Measurements from ENCODE around the gene PSMD14.

Gene PSMD14

DNA sequence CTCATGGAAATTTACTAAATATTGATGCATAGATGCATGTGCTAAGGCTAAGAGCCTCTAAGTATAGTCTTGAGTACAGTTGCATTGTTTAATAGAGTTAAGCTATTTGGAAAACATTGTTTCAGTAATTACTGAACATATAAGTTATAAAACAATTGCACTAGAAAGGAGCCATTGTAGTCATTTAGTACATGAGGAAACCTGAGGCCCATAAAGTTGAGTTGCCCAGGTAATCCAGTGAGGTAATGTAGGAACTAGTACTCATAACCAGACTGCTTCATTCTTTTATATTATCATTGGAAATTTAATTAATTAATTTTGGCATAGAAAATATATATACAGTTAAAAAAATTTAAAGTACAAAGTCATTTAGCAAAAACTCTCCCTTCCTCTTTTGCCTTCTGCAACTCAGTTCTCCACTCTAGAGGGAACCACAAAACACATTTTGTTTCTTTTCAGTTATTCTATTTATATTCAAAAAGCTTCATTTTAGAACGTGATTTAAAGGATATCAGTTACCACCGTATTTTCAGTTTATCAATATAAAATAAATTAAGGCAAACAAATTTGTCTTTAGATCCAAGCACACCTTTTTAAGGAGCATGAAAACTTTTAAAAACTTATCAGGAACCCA lies 80.0 kb downstream of the PSMD14 start:
- DNase-seq, result no peak

DNA sequence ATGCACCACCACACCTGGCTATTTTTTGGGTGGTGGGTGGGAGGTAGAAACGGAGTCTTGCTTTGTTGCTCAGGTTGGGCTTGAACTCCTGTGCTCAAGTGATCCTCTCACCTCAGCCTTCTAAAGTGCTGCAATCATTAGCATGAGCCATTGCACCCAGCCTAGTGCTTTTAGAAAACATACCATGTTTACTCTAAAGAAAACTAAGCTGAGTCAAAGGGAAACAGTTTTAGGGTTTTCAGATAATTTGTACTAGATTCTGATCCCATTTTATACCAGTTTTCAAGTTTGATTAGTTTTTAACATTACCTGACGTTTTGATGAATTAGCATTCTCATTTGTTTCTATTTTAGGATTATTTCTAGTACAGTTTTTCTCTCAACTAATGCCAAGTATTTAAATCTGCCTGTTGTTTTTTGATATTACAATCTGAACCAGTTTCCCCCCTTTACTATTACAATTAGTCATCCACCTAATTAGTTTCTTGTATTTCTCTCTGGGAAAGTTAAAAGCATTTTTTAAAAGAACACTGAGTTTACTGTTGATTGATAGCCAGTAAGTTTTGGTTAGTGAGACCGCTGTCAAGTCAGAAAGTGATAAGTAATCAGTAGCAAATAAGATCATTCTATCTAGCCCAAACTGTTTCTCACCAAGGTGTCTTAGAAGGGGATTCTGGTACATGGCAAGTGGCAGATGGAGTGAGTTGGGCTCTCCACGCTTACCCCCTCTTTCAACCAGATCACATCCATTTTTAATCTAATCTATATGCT lies 83.7 kb downstream of the PSMD14 start:
- no peak for DNase-seq

DNA sequence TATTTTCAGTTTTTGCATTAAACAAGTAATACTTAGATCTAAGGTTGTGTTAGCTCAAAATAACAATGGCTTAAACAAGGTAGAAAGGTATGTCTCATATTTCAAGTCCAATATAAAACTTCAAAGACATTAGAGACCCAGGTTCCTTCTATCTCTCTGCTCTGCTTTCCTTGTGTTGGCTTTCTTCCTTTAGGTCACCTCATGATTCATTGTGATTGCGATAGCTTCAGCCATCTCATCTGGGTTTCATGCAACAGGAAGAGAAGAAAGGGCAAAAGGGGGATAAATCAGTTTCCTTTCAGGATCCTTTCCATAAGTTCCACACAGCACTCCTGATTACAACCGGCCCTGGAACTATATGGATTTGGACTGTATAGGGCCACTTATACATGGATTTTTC lies 91.9 kb downstream of the PSMD14 start:
- DNase-seq, result no peak

DNA sequence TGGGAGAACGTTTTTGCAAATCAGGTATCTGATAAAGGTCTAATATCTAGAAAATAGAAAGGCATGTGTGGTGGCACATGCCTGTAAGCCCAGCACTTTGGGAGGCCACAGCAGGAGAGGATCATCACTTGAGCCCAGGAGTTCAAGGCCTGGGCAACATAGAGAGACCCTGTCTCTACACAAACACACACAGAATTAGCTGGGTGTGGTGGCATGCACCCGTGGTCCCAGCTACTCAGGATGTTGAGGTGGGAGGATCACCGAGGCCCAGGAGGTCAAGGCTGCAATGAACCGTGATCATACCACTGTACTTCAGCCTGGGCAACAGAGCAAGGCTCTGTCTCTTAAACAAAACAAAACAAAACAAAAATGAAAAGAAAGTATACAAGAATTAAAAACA lies 94.1 kb downstream of the PSMD14 start:
- no peak for DNase-seq

DNA sequence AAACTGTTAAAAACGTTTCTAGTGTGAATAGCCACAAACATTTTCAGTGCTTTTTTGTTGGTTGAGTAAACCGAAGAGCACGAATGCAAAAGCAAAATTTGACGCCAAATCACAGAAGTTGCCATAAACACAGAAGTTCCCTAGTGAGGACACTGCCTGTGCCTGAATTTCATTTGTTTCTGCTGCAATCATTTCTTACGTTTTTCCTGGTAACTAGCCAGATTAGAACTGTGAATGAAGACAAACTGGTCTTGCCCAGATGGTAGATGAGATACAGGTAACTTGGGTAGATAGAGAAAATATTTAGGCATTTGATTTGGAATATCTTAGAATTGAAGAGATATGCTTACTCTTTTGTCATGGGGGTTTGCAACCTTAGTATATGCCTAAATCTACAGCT lies 98.1 kb downstream of the PSMD14 start:
- no peak for DNase-seq

DNA sequence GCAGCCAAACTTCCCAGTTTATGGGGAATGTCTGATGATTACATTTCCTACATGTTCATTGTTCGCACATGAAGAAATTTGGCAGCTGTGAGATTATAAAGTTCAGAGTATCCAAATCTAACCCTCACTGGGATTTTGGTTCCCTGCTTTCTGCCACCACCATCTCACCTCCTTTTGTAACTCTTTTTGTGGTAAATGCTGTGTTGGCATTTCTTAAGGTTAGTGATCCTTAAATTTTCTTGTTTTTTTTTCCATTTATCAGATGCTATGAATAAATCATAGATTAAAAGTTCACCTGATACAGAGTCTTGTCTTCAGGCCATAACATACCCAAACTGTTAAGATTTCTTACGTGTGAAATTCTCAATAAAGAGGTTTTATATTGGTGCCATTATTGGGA lies 99.4 kb downstream of the PSMD14 start:
- no peak for DNase-seq

- no peak for DNase-seq
Measured at GRCh38 chr2:161409308-161409907, 101.2 kb downstream of the PSMD14 start.

GRCh38 chr2:161412346-161412745 lies 104.1 kb downstream of the PSMD14 start:
- no peak for DNase-seq

GRCh38 chr2:161414042-161415033 lies 106.1 kb downstream of the PSMD14 start:
- no peak for DNase-seq

DNA sequence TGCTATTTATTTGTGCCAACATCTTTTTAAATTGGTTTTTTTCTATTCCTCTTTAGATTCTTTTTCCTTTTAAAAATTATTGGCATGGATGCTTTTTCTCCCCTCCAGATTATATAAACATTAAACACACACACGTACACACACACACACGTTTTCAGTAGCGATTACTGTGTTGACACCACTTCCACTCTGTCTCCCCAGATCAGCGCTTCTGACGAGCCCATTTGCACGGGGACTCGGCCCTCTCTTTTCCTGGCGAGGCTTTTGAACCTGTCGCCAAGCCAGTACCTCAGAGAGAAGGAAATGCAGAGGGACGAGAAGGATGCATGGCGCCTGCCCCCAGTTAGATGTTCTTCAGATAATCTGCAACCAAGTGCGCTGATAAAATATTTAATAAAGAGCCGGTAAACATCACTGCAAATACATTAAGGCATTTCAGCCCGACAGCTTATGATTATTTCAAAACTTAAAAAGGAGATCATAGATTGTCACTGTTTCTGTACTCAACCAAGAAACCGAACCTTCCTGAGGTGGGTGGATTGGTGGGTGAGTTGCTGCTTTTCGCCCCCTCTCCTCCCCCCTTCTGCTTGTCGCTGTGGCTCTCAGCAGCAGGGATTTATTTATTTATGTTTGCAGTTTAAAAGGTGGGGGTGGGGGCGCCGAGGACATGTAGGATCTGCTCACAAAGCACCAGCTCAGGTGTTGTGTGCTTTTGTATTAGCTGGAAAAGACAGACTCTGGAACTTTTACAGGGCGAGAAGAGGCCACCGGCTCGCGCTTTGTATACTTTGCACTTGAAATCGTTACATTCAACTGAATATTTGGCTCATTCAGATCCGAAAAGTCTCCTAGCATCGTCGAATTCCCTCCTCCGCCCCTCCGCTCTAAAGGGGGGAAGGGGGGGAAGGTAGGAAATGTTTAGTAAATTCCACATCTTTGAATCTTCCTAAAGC lies 107.1 kb downstream of the PSMD14 start:
- no peak for DNase-seq

GRCh38 chr2:161415987-161416707 lies 107.9 kb downstream of the PSMD14 start, which contains the start of gene TBR1:
TBR1 (plus strand) TSS chr2:161416297; CDS start chr2:161416411, 114 bp downstream.
- no peak for DNase-seq

DNA sequence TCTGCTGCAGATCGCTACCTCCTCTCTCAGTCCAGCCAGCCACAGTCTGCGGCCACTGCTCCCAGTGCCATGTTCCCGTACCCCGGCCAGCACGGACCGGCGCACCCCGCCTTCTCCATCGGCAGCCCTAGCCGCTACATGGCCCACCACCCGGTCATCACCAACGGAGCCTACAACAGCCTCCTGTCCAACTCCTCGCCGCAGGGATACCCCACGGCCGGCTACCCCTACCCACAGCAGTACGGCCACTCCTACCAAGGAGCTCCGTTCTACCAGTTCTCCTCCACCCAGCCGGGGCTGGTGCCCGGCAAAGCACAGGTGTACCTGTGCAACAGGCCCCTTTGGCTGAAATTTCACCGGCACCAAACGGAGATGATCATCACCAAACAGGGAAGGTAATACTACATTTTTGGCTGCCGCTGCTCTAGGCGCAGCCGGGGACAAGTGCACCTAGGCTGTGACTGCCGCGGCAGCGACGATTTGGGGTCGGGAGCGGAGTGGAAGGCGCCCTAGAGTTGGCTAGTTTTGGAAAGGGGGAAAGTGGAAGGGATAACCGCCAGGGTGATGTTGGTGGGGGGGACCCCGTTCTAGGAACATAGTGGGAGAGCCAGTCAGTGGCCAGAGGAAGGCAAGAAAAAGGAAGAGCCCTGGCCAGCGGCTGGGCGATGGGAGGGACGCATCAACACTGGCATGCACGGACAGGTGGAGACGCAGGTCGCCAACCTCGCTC lies 108.6 kb downstream of the PSMD14 start:
- DNase-seq, result no peak

GRCh38 chr2:161417438-161418274 lies 109.4 kb downstream of the PSMD14 start:
- no peak for DNase-seq

GRCh38 chr2:161418275-161418714 lies 110.1 kb downstream of the PSMD14 start:
- DNase-seq, result no peak

DNA sequence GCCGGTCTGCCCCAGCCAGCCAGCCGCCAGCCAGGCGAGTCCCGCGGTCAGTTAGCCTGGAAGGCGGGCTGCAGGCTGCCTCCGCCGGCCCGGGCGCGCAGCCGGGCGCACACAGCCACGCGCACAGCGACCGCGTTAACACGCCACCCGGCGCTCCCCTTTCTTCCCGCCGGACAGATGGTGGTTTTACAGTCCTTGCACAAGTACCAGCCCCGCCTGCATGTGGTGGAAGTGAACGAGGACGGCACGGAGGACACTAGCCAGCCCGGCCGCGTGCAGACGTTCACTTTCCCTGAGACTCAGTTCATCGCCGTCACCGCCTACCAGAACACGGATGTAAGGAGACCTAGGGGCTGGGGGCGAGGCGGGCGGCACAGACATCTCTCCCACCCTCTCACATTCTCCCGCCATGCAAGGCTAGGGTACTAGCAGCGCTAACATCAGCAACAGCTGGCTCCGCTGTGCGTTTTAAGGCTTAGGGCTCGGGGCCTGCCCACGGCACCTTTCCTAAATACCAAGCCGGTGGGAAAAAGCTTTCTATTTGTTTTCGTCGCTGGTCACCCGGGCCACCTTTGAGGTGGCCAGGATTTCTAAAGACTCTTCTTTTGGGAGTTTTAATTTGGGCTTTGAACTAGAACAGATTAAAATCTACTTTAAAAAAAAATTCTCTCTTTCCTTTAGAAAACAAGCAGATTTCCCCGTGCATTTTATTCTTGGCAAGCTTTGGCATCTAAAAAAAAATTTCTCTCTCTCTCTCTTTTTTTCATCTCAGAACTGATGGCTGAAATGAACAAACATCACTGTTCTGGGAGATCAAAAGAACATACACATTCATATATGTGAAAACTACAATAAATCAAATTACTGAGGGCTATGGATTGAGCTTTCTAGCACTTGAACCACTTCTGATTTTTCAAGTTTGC lies 110.8 kb downstream of the PSMD14 start:
- DNase-seq, result no peak

- DNase-seq, result no peak
Measured at GRCh38 chr2:161419638-161420190, 111.5 kb downstream of the PSMD14 start.

DNA sequence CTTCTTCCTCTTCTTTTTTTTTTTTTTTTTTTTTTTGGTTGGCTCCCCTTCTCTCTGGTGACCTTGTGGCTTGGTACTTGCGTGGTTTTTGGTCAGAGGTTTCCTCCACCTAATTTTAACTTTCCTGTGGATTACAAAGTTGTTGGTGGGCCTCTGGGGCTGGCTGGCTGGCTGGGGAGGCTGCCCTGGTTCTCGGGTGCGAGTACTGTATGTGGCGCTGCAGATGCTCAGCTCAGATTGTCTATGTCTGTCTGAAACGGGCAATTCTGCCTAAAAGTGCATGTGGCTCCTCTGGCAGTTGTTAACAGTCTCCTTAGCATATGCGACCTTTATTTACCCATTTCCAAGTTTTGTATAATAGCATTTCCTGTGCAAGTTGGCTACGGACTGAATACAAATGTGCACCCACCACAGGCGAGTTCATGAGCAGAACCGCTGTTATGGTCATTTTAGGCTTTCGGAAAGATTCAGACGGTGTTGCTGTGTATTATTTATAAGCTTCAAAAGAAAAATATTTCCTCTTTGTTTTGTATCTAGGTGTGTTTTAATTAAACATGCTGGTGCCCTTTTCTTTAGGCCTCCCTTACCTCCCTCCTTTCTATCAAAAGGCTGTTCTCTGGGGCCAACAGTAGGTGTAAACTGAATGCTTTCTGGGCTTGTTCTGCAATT lies 112.3 kb downstream of the PSMD14 start:
- no peak for DNase-seq

All from bone marrow (tissue), 2 donors.